T-helper 2 cell treated with Interferon-gamma antibody and Interleukin-4, amounts not matched to agents 100 ng/mL and 5 ng/mL, for 36 hours (primary cell): ENCODE data around the gene SHCBP1. TPM values are rescaled to one million over a fixed set of nuclear protein-coding genes. Genes with fewer than 3 reads are reported as not detected.
"Not testable (repeated sequence)": the region's sequence is repeated elsewhere in the genome, so short reads cannot be mapped to it uniquely, and the experiment has no call there.

Experiments
- intact Hi-C: fragments of 100-400 bp; cut with micrococcal nuclease; formaldehyde crosslinking; loops from one replicate; pipeline ENCODE4 v1.15.1; 2023
- total RNA-seq: library from RNA; stranded (reverse); gene quantifications from 2 replicates; pipeline ENCODE4 v1.2.3, GENCODE V29; 2022

Gene SHCBP1
- 54.4 and 57.9 TPM in 2 replicates for total RNA-seq

- intact Hi-C loops, result loop anchor here (2.0 to 5.0 kb wide), 4 partner anchors 68 to 841 kb away; partner anchors contain the start of genes C16orf87, DNAJA2, ITFG1 and ORC6
Measured at GRCh38 chr16:46621006-46621933, at the start of gene SHCBP1. Gene SHCBP1, minus strand, starts transcription at chr16:46621379. Its CDS starts 20 bp downstream, at chr16:46621359.

GRCh38 chr16:46662123-46662522 lies 40.9 kb upstream of the SHCBP1 start:
- intact Hi-C loops, result no loop called here

- intact Hi-C loops, result no loop called here
Measured at GRCh38 chr16:46658925-46659324, 37.7 kb upstream of the SHCBP1 start.

- intact Hi-C loops, result no loop called here
Measured at GRCh38 chr16:46651305-46651704, 30.1 kb upstream of the SHCBP1 start.

- intact Hi-C loops, result no loop called here
Measured at GRCh38 chr16:46650254-46650623, 29.1 kb upstream of the SHCBP1 start.

GRCh38 chr16:46649588-46650253 lies 28.5 kb upstream of the SHCBP1 start:
- intact Hi-C loops, result no loop called here

- intact Hi-C loops, result no loop called here
Measured at GRCh38 chr16:46648656-46649055, 27.5 kb upstream of the SHCBP1 start.

- intact Hi-C loops, result no loop called here
Measured at GRCh38 chr16:46638947-46639925, 18.1 kb upstream of the SHCBP1 start.

GRCh38 chr16:46632778-46633733 lies 11.9 kb upstream of the SHCBP1 start:
- intact Hi-C loops, result no loop called here

- intact Hi-C loops, result no loop called here
Measured at GRCh38 chr16:46629331-46630219, 8.4 kb upstream of the SHCBP1 start.

- intact Hi-C loops, result no loop called here
Measured at GRCh38 chr16:46627746-46628145, 6.6 kb upstream of the SHCBP1 start.

GRCh38 chr16:46626681-46627080 lies 5.5 kb upstream of the SHCBP1 start:
- intact Hi-C loops, result not testable (repeated sequence)

GRCh38 chr16:46624862-46625261 lies 3.7 kb upstream of the SHCBP1 start:
- intact Hi-C loops, result loop anchor here (5.0 kb wide), 1 partner anchor 837 kb away; the partner anchor contains the start of genes ITFG1 and PHKB

GRCh38 chr16:46623707-46624106 lies 2.5 kb upstream of the SHCBP1 start:
- intact Hi-C loops, result loop anchor here (5.0 kb wide), 1 partner anchor 839 kb away; the partner anchor contains the start of genes ITFG1 and PHKB

- intact Hi-C loops, result loop anchor here (5.0 kb wide), 1 partner anchor 839 kb away; the partner anchor contains the start of genes ITFG1 and PHKB
Measured at GRCh38 chr16:46623246-46623645, 2.1 kb upstream of the SHCBP1 start.

GRCh38 chr16:46621934-46622676 lies 926 bp upstream of the SHCBP1 start:
- intact Hi-C loops, result loop anchor here (2.0 to 5.0 kb wide), 4 partner anchors 67 to 840 kb away; partner anchors contain the start of genes C16orf87, DNAJA2, ITFG1 and ORC6

GRCh38 chr16:46620266-46621005 lies 743 bp downstream of the SHCBP1 start:
- intact Hi-C loops, result loop anchor here (2.0 to 5.0 kb wide), 4 partner anchors 68 to 842 kb away; partner anchors contain the start of genes C16orf87, DNAJA2, ITFG1 and ORC6
